Colonic mucosa (tissue), 4 donors: ENCODE measurements around the gene TLL1. TPM values are rescaled to one million over a fixed set of nuclear protein-coding genes. Genes with fewer than 3 reads are reported as not detected.

Experiments
- DNase-seq: peaks from one replicate; pipeline ENCODE4 v3.0.0-alpha.2; 2020
- H3K27ac ChIP-seq: fragments of 200-600 bp; one replicate; pipeline ENCODE4 v1.8.0; 2021
- H3K27me3 ChIP-seq: fragments of 200-600 bp; one replicate; pipeline ENCODE4 v1.8.0; 2021
- H3K36me3 ChIP-seq: fragments of 200-600 bp; one replicate; pipeline ENCODE4 v1.8.0; 2021
- H3K4me1 ChIP-seq: fragments of 200-600 bp; one replicate; pipeline ENCODE4 v1.8.0; 2021; ENCODE audit warnings: mild to moderate bottlenecking
- H3K4me3 ChIP-seq: fragments of 200-600 bp; one replicate; pipeline ENCODE4 v1.8.0; 2021
- H3K9ac ChIP-seq, 2 donors: one replicate each; pipeline ENCODE4 v1.7.0; 2013; ENCODE audit warnings: control low read depth in 2 of 2, low read depth in 2 of 2, low read length in 2 of 2
- H3K9me3 ChIP-seq: fragments of 200-600 bp; one replicate; pipeline ENCODE4 v1.8.0; 2021
- CTCF ChIP-seq: fragments of 200-600 bp; IDR thresholded peaks from one replicate; pipeline ENCODE4 v1.8.0; 2022; ENCODE audit warnings: antibody characterized with exemption, mild to moderate bottlenecking
- intact Hi-C: fragments of 100-400 bp; cut with DNase I; formaldehyde crosslinking; loops from one replicate; pipeline ENCODE4 v1.14.1; 2022
- total RNA-seq, 2 donors: library from RNA; stranded (reverse); fragmentation: NEBNext Ultra II Directional in 1 of 2; extraction: Animal tissue kit (Norgen Biotek cat#: 25700) in 1 of 2; gene quantifications; one replicate each; pipeline ENCODE4 v1.2.1, GENCODE V29; 2021
- donor health status: healthy.
- donor health status: DM: no; HTN: no; CAD: no.
- donor health status: DM: no; HTN: no; CAD: no.

Gene TLL1
- total RNA-seq, 2 donors from 2014 or later, result 2.4 to 3.4 TPM

- TF ChIP-seq CTCF, result no peak
- H3K36me3 ChIP-seq, result no peaks in the 10 kb centered on the region
- H3K27me3 ChIP-seq, result no peaks in the 10 kb centered on the region
- H3K27ac ChIP-seq, result no peak overlapping the region
- DNase-seq, result no peak
- H3K4me1 ChIP-seq, result no peaks in the 10 kb centered on the region
- intact Hi-C loops, result no loop called here
- no peaks in the 10 kb centered on the region for H3K9me3 ChIP-seq
- no peak overlapping the region for H3K4me3 ChIP-seq
- H3K9ac ChIP-seq, result no peak overlapping the region
These were observed 146.6 kb downstream of the TLL1 start for GRCh38 chr4:166019441-166020220.

GRCh38 chr4:166021617-166022016 is 148.6 kb downstream of the TLL1 start:
- Histone ChIP-seq H3K4me3 (no peak overlapping the region), H3K4me1 (no peaks in the 10 kb centered on the region), H3K27me3 (no peaks in the 10 kb centered on the region), H3K36me3 (no peaks in the 10 kb centered on the region), H3K27ac (no peak overlapping the region), H3K9me3 (no peaks in the 10 kb centered on the region), H3K9ac (no peak overlapping the region)
- intact Hi-C loops, result no loop called here
- DNase-seq, result no peak
- TF ChIP-seq CTCF, result no peak

GRCh38 chr4:166034965-166035364 is 161.9 kb downstream of the TLL1 start:
- no peaks in the 10 kb centered on the region for H3K27me3 ChIP-seq
- H3K27ac ChIP-seq, result no peak overlapping the region
- no peak for TF ChIP-seq CTCF
- H3K36me3 ChIP-seq, result no peaks in the 10 kb centered on the region
- H3K9me3 ChIP-seq, result no peaks in the 10 kb centered on the region
- no peaks in the 10 kb centered on the region for H3K4me1 ChIP-seq
- intact Hi-C loops, result no loop called here
- H3K4me3 ChIP-seq, result no peak overlapping the region
- no peak overlapping the region for H3K9ac ChIP-seq
- DNase-seq, result no peak

- H3K27ac ChIP-seq, result no peak overlapping the region
- no peaks in the 10 kb centered on the region for H3K27me3 ChIP-seq
- H3K36me3 ChIP-seq, result no peaks in the 10 kb centered on the region
- H3K4me3 ChIP-seq, result no peak overlapping the region
- DNase-seq, result no peak
- H3K4me1 ChIP-seq, result no peaks in the 10 kb centered on the region
- H3K9me3 ChIP-seq, result no peaks in the 10 kb centered on the region
- intact Hi-C loops, result no loop called here
- no peak for TF ChIP-seq CTCF
- H3K9ac ChIP-seq, result no peak overlapping the region
These were observed 166.8 kb downstream of the TLL1 start for GRCh38 chr4:166039822-166040221.

- no peak overlapping the region for H3K9ac ChIP-seq
- intact Hi-C loops, result no loop called here
- H3K9me3 ChIP-seq, result no peaks in the 10 kb centered on the region
- no peak for DNase-seq
- TF ChIP-seq CTCF, result no peak
- no peaks in the 10 kb centered on the region for H3K27me3 ChIP-seq
- H3K4me1 ChIP-seq, result no peaks in the 10 kb centered on the region
- H3K4me3 ChIP-seq, result no peak overlapping the region
- no peaks in the 10 kb centered on the region for H3K36me3 ChIP-seq
- H3K27ac ChIP-seq, result no peak overlapping the region
These were observed 169.5 kb downstream of the TLL1 start for GRCh38 chr4:166042510-166043055.
